GM23248 (cell line): ENCODE results near the gene ABHD16A. TPM values are rescaled to one million over a fixed set of nuclear protein-coding genes. Genes with fewer than 3 reads are reported as not detected.

Experiments used
- DNase-seq: peaks from one replicate; pipeline ENCODE4 v3.0.0-alpha.2; 2015
- H2AFZ ChIP-seq: fragments of 200-600 bp; sonication (generic); 2 replicates; pipeline ENCODE4 v1.6.1; 2016; ENCODE audit warnings: antibody characterized with exemption
- H3F3A ChIP-seq: fragments of 200-600 bp; sonication (generic); 2 replicates; pipeline ENCODE4 v1.6.1; 2016; ENCODE audit warnings: mild to moderate bottlenecking, antibody characterized with exemption, mixed run types; ENCODE audit not compliant: insufficient read depth
- H3K27ac ChIP-seq: fragments of 200-600 bp; sonication (generic); 2 replicates; pipeline ENCODE4 v1.5.1; 2016; ENCODE audit warnings: mild to moderate bottlenecking
- H3K27me3 ChIP-seq: fragments of 200-600 bp; sonication (generic); replicated peaks from 2 replicates; pipeline ENCODE4 v1.6.1; 2016; ENCODE audit warnings: mild to moderate bottlenecking; ENCODE audit not compliant: insufficient read depth
- H3K36me3 ChIP-seq: fragments of 200-600 bp; sonication (generic); 2 replicates; pipeline ENCODE4 v1.6.1; 2016; ENCODE audit warnings: low read depth, mild to moderate bottlenecking
- H3K4me1 ChIP-seq: fragments of 200-600 bp; sonication (generic); 2 replicates; pipeline ENCODE4 v1.6.1; 2016; ENCODE audit warnings: mild to moderate bottlenecking; ENCODE audit not compliant: insufficient read depth
- H3K4me2 ChIP-seq: fragments of 200-600 bp; sonication (generic); one replicate; pipeline ENCODE4 v1.6.1; 2016; ENCODE audit warnings: mild to moderate bottlenecking; ENCODE audit not compliant: unreplicated experiment
- H3K4me3 ChIP-seq: fragments of 200-600 bp; sonication (generic); 2 replicates; pipeline ENCODE4 v1.5.1; 2016; ENCODE audit warnings: mild to moderate bottlenecking
- H3K79me2 ChIP-seq: fragments of 200-600 bp; sonication (generic); 2 replicates; pipeline ENCODE4 v1.6.1; 2016; ENCODE audit warnings: mild to moderate bottlenecking; ENCODE audit not compliant: insufficient read depth
- H3K9ac ChIP-seq: fragments of 200-600 bp; sonication (generic); 2 replicates; pipeline ENCODE4 v1.6.1; 2016; ENCODE audit warnings: mild to moderate bottlenecking
- H3K9me2 ChIP-seq: fragments of 200-600 bp; sonication (generic); 2 replicates; pipeline ENCODE4 v1.6.1; 2016; ENCODE audit warnings: mixed run types, mild to moderate bottlenecking, moderate library complexity; ENCODE audit not compliant: insufficient read depth
- H3K9me3 ChIP-seq: fragments of 200-600 bp; sonication (generic); one replicate; pipeline ENCODE4 v1.6.1; 2017; ENCODE audit warnings: low read depth
- H4K20me1 ChIP-seq: fragments of 200-600 bp; sonication (generic); 2 replicates; pipeline ENCODE4 v1.6.0; 2016; ENCODE audit not compliant: insufficient read depth
- EZH2 ChIP-seq: fragments of 200-600 bp; sonication (generic); IDR thresholded peaks from 2 replicates; pipeline ENCODE4 v1.6.1; 2018; ENCODE audit warnings: antibody characterized with exemption, mild to moderate bottlenecking; ENCODE audit not compliant: insufficient read depth, poor library complexity, severe bottlenecking
- EZH2phosphoT487 ChIP-seq: fragments of 200-600 bp; sonication (generic); IDR thresholded peaks from 2 replicates; pipeline ENCODE4 v1.6.1; 2018; ENCODE audit warnings: antibody characterized with exemption, moderate library complexity, mild to moderate bottlenecking, low read depth; ENCODE audit not compliant: insufficient read depth
- WGBS, 2 experiments: methylation state at CpG; one replicate each; pipeline ENCODE4 v1.1.6; 2015 to 2017; ENCODE audit warnings: low lambda C conversion rate in 2 of 2, low coverage in 1 of 2; ENCODE audit errors: missing lambda C conversion rate in 2 of 2; 5-methylcytosine and 5-hydroxymethylcytosine counted together
- in situ Hi-C: fragments of 300-500 bp; cut with MboI; formaldehyde crosslinking; loops from 2 replicates; pipeline ENCODE4 v1.15.0; 2020
- polyA plus RNA-seq: library from polyadenylated mRNA; unstranded; fragments of >200 nt; fragmentation: Nextera tagmentation; extraction: Ambion mirVana; gene quantifications from 2 replicates; pipeline ENCODE4 v1.2.1, GENCODE V29; 2016
- total RNA-seq: library from RNA; depleted of rRNA; stranded (reverse); fragments of >200 nt; shearing (Covaris generic); gene quantifications from 2 replicates; pipeline ENCODE4 v1.2.3, GENCODE V29; 2014

ABHD16A gene
- total and polyA plus RNA-seq, 2 experiments from 2014 or later = 48.0 to 54.0 TPM

- Histone ChIP-seq H3K4me1 (peaks cover 10% of the 10 kb centered on the region), H3K36me3 (no peaks in the 10 kb centered on the region), H2AFZ (no peak overlapping the region), H4K20me1 (no peaks in the 10 kb centered on the region), H3K27ac (no peak overlapping the region), H3K4me3 (no peak overlapping the region), H3K27me3 (no peaks in the 10 kb centered on the region), H3K9me3 (no peaks in the 10 kb centered on the region), H3K9ac (no peak overlapping the region), H3K4me2 (no peak overlapping the region), H3K9me2 (no peaks in the 10 kb centered on the region), H3K79me2 (no peaks in the 10 kb centered on the region), H3F3A (peaks cover 13% of the 10 kb centered on the region)
- TF ChIP-seq EZH2 = no peak
- no peak for TF ChIP-seq EZH2phosphoT487
- WGBS, 2 experiments = 93% methylated on average over 8 of the region's 8 CpGs
- no peak for DNase-seq
- in situ Hi-C loops = no loop called here
Measured at GRCh38 chr6:31749301-31750036, 46.3 kb upstream of the ABHD16A start.

GRCh38 chr6:31744422-31744821 lies 41.3 kb upstream of the ABHD16A start:
- H3K27ac ChIP-seq = no peak overlapping the region
- no peaks in the 10 kb centered on the region for H3K9me3 ChIP-seq
- no peak overlapping the region for H3K4me2 ChIP-seq
- no peak overlapping the region for H3K9ac ChIP-seq
- 56 to 90% methylated on average over 1 of the region's 1 CpG for WGBS, 2 experiments
- H3K4me3 ChIP-seq = no peak overlapping the region
- 0 out of 2 replicates have a peak, but pooled peaks cover under 1% of the 10 kb centered on the region for H3F3A ChIP-seq
- no peaks in the 10 kb centered on the region for H3K27me3 ChIP-seq
- no peaks in the 10 kb centered on the region for H3K79me2 ChIP-seq
- peaks cover 4% of the 10 kb centered on the region for H3K4me1 ChIP-seq
- H3K36me3 ChIP-seq = no peaks in the 10 kb centered on the region
- TF ChIP-seq EZH2phosphoT487 = no peak
- TF ChIP-seq EZH2 = no peak
- no peak for DNase-seq
- in situ Hi-C loops = no loop called here
- no peak overlapping the region for H2AFZ ChIP-seq
- H3K9me2 ChIP-seq = no peaks in the 10 kb centered on the region
- H4K20me1 ChIP-seq = no peaks in the 10 kb centered on the region

- no peak for DNase-seq
- H4K20me1 ChIP-seq = no peaks in the 10 kb centered on the region
- no peak overlapping the region for H3K9ac ChIP-seq
- H3K27me3 ChIP-seq = no peaks in the 10 kb centered on the region
- no peak overlapping the region for H3K27ac ChIP-seq
- peaks cover 13% of the 10 kb centered on the region; the same call in 1 of the 2 replicates for H3F3A ChIP-seq
- H3K4me1 ChIP-seq = peaks cover 17% of the 10 kb centered on the region
- H3K79me2 ChIP-seq = no peaks in the 10 kb centered on the region
- 83% methylated on average over 3 of the region's 3 CpGs for WGBS, 2 experiments
- no peaks in the 10 kb centered on the region for H3K9me2 ChIP-seq
- no peak overlapping the region for H2AFZ ChIP-seq
- H3K4me2 ChIP-seq = no peak overlapping the region
- H3K36me3 ChIP-seq = no peaks in the 10 kb centered on the region
- TF ChIP-seq EZH2 = no peak
- no peak overlapping the region for H3K4me3 ChIP-seq
- in situ Hi-C loops = no loop called here
- no peaks in the 10 kb centered on the region for H3K9me3 ChIP-seq
Measured at GRCh38 chr6:31742894-31743293, 39.8 kb upstream of the ABHD16A start.

- no peak for DNase-seq
- Histone ChIP-seq H3K4me1 (peaks cover 28% of the 10 kb centered on the region), H3F3A (peaks cover 19% of the 10 kb centered on the region), H3K36me3 (no peaks in the 10 kb centered on the region), H3K4me2 (no peak overlapping the region), H3K27ac (no peak overlapping the region), H3K4me3 (no peak overlapping the region), H3K9me2 (no peaks in the 10 kb centered on the region), H4K20me1 (no peaks in the 10 kb centered on the region), H2AFZ (no peak overlapping the region), H3K9ac (no peak overlapping the region), H3K9me3 (no peaks in the 10 kb centered on the region), H3K79me2 (peaks cover 8% of the 10 kb centered on the region), H3K27me3 (no peaks in the 10 kb centered on the region)
- in situ Hi-C loops = no loop called here
- TF ChIP-seq EZH2 (no peak), EZH2phosphoT487 (no peak)
- 95 to 99% methylated on average over 2 of the region's 2 CpGs for WGBS, 2 experiments
Measured at GRCh38 chr6:31741815-31742214, 38.7 kb upstream of the ABHD16A start.
